Neuron (in vitro differentiated cells): ENCODE data around the gene TBC1D25.
A peak's percentile ranks its signal among the peaks of the same experiment; 100 is the strongest.
"Not testable (repeated sequence)": the region's sequence is repeated elsewhere in the genome, so short reads cannot be mapped to it uniquely, and the experiment has no call there.

ENCODE experiments used
- H2AFZ ChIP-seq: one replicate; pipeline ENCODE4 v1.6.1; 2013; ENCODE audit warnings: low read depth, mild to moderate bottlenecking, inconsistent platforms, low read length, moderate library complexity
- H3K27me3 ChIP-seq: one replicate; pipeline ENCODE4 v1.6.1; 2013; ENCODE audit warnings: low read length; ENCODE audit not compliant: insufficient read depth
- H3K36me3 ChIP-seq: one replicate; pipeline ENCODE4 v1.6.1; 2013; ENCODE audit warnings: low read length; ENCODE audit not compliant: insufficient read depth
- H3K4me1 ChIP-seq: one replicate; pipeline ENCODE4 v1.6.1; 2013; ENCODE audit warnings: low read length; ENCODE audit not compliant: insufficient read depth
- H3K4me3 ChIP-seq: 2 replicates; pipeline ENCODE4 v1.5.1; 2013; ENCODE audit warnings: mild to moderate bottlenecking, low read length, moderate library complexity
- H3K9me3 ChIP-seq: one replicate; pipeline ENCODE4 v1.6.1; 2013; ENCODE audit warnings: low read length

The TBC1D25 gene

GRCh38 chrX:48521353-48522243 lies 17.9 kb upstream of the TBC1D25 start, which contains the start of gene EBP:
TSS of gene EBP (plus strand) at chrX:48521808. CDS start at chrX:48523772, 1,964 bp downstream.
- H3K4me1 ChIP-seq = peaks cover 3% of the 10 kb centered on the region
- H3K36me3 ChIP-seq = peaks cover 8% of the 10 kb centered on the region
- H3K4me3 ChIP-seq = peak within 1 kb of the TSS; percentile 95
- H2AFZ ChIP-seq = peak within 1 kb of the TSS; percentile 27
- no peaks in the 10 kb centered on the region for H3K9me3 ChIP-seq
- H3K27me3 ChIP-seq = no peaks in the 10 kb centered on the region

- H3K36me3 ChIP-seq = peaks cover 12% of the 10 kb centered on the region
- H3K4me3 ChIP-seq = peak overlapping the region; percentile 95
- H3K9me3 ChIP-seq = no peaks in the 10 kb centered on the region
- no peaks in the 10 kb centered on the region for H3K27me3 ChIP-seq
- H2AFZ ChIP-seq = peak overlapping the region; percentile 27
- peaks cover 3% of the 10 kb centered on the region for H3K4me1 ChIP-seq
Measured at GRCh38 chrX:48522291-48522690, 17.2 kb upstream of the TBC1D25 start.

GRCh38 chrX:48523682-48524081 lies 15.8 kb upstream of the TBC1D25 start:
- peaks cover 3% of the 10 kb centered on the region for H3K4me1 ChIP-seq
- no peaks in the 10 kb centered on the region for H3K9me3 ChIP-seq
- peaks cover 21% of the 10 kb centered on the region for H3K36me3 ChIP-seq
- no peak overlapping the region for H2AFZ ChIP-seq
- H3K27me3 ChIP-seq = no peaks in the 10 kb centered on the region
- H3K4me3 ChIP-seq = no peak overlapping the region

- not testable (repeated sequence) for H3K4me3 ChIP-seq, H3K9me3 ChIP-seq, H3K27me3 ChIP-seq, H2AFZ ChIP-seq, H3K4me1 ChIP-seq
- H3K36me3 ChIP-seq = peaks cover 23% of the 10 kb centered on the region
Measured at GRCh38 chrX:48525853-48526252, 13.7 kb upstream of the TBC1D25 start.

GRCh38 chrX:48530736-48531135 lies 8.8 kb upstream of the TBC1D25 start:
- no peaks in the 10 kb centered on the region for H3K9me3 ChIP-seq
- peaks cover 15% of the 10 kb centered on the region for H3K36me3 ChIP-seq

GRCh38 chrX:48531358-48531959 lies 8.1 kb upstream of the TBC1D25 start:
- no peaks in the 10 kb centered on the region for H3K9me3 ChIP-seq
- no peaks in the 10 kb centered on the region for H3K27me3 ChIP-seq
- no peaks in the 10 kb centered on the region for H3K4me1 ChIP-seq
- H3K4me3 ChIP-seq = no peak overlapping the region
- H2AFZ ChIP-seq = no peak overlapping the region
- peaks cover 15% of the 10 kb centered on the region for H3K36me3 ChIP-seq

More at GRCh38 chrX:48530736-48531135, 8.8 kb upstream of the TBC1D25 start:
- Histone ChIP-seq H3K4me1 (no peaks in the 10 kb centered on the region), H3K27me3 (no peaks in the 10 kb centered on the region), H3K4me3 (no peak overlapping the region), H2AFZ (no peak overlapping the region)

- no peaks in the 10 kb centered on the region for H3K4me1 ChIP-seq
- peaks cover 12% of the 10 kb centered on the region for H3K36me3 ChIP-seq
- H3K4me3 ChIP-seq = no peak overlapping the region
- no peaks in the 10 kb centered on the region for H3K9me3 ChIP-seq
- no peaks in the 10 kb centered on the region for H3K27me3 ChIP-seq
- no peak overlapping the region for H2AFZ ChIP-seq
Measured at GRCh38 chrX:48532161-48532560, 7.4 kb upstream of the TBC1D25 start.

GRCh38 chrX:48533165-48533564 lies 6.3 kb upstream of the TBC1D25 start:
- no peaks in the 10 kb centered on the region for H3K9me3 ChIP-seq
- H3K27me3 ChIP-seq = no peaks in the 10 kb centered on the region
- H3K4me1 ChIP-seq = no peaks in the 10 kb centered on the region
- H3K36me3 ChIP-seq = peaks cover 7% of the 10 kb centered on the region
- no peak overlapping the region for H3K4me3 ChIP-seq
- H2AFZ ChIP-seq = no peak overlapping the region

- Histone ChIP-seq H2AFZ (peak overlapping the region; percentile 80), H3K4me3 (peak overlapping the region; percentile 80), H3K9me3 (no peaks in the 10 kb centered on the region), H3K36me3 (peaks cover under 1% of the 10 kb centered on the region), H3K27me3 (no peaks in the 10 kb centered on the region), H3K4me1 (peaks cover 2% of the 10 kb centered on the region)
Measured at GRCh38 chrX:48538641-48539344, 721 bp upstream of the TBC1D25 start.

GRCh38 chrX:48540028-48540375 lies 488 bp downstream of the TBC1D25 start:
- H2AFZ ChIP-seq = peak overlapping the region; percentile 80
- peaks cover 2% of the 10 kb centered on the region for H3K36me3 ChIP-seq
- H3K27me3 ChIP-seq = no peaks in the 10 kb centered on the region
- H3K4me1 ChIP-seq = peaks cover 2% of the 10 kb centered on the region
- no peaks in the 10 kb centered on the region for H3K9me3 ChIP-seq
- H3K4me3 ChIP-seq = peak overlapping the region; percentile 80

GRCh38 chrX:48540480-48540879 lies 966 bp downstream of the TBC1D25 start:
- H3K4me1 ChIP-seq = peaks cover 2% of the 10 kb centered on the region
- peaks cover 4% of the 10 kb centered on the region for H3K36me3 ChIP-seq
- no peaks in the 10 kb centered on the region for H3K27me3 ChIP-seq
- H2AFZ ChIP-seq = no peak overlapping the region
- H3K4me3 ChIP-seq = peak overlapping the region; percentile 80
- H3K9me3 ChIP-seq = no peaks in the 10 kb centered on the region

- Histone ChIP-seq H3K4me1 (peaks cover 2% of the 10 kb centered on the region), H3K27me3 (no peaks in the 10 kb centered on the region), H3K4me3 (no peak overlapping the region), H3K36me3 (peaks cover 4% of the 10 kb centered on the region), H2AFZ (no peak overlapping the region), H3K9me3 (no peaks in the 10 kb centered on the region)
Measured at GRCh38 chrX:48541140-48541814, 1.8 kb downstream of the TBC1D25 start.
